ENCODE results near the gene APOBR. TPM values are rescaled to one million over a fixed set of nuclear protein-coding genes. Genes with fewer than 3 reads are reported as not detected.
A peak's percentile ranks its signal among the peaks of the same experiment; 100 is the strongest.

Gene APOBR
- total and polyA plus RNA-seq, 2 of the 13 experiments (the other 11 are each of a cell fraction or from before 2014, with no cell fraction given): 0.03 TPM; not detected in 1

- CTCF ChIA-PET (ENCODE audit: low intra/inter-chr PET ratio, low total read pairs): interaction anchor here (2.1 kb wide), 1 partner anchor 57 kb away, joined by 12 read pairs; no protein-coding TSS in a partner anchor
- Histone ChIP-seq H3K4me1 (ENCODE audit: insufficient read depth, low read length) (peaks cover 20% of the 10 kb centered on the region; the same call in 1 of the 2 replicates), H3K4me3 (replicated peaks in 1 of 3; ENCODE audit: insufficient read depth in 1 of 3, low read depth in 2 of 3, low read length in 3 of 3) (peak within 1 kb of the TSS; percentile 89 to 98 (median 92)), H3K27ac (ENCODE audit: extremely low read length, insufficient read depth, low read length) (peak within 1 kb of the TSS; percentile 99), H4K20me1 (ENCODE audit: insufficient read depth, low read length) (no peaks in the 10 kb centered on the region), H3K9ac (ENCODE audit: insufficient read depth, low read depth, low read length) (peak within 1 kb of the TSS; percentile 94), H2AFZ (ENCODE audit: low read length) (peak within 1 kb of the TSS; percentile 99), H3K4me2 (ENCODE audit: low read depth, low read length) (peak within 1 kb of the TSS; percentile 93), H3K36me3 (replicated peaks in 1 of 2; ENCODE audit: control insufficient read depth in 1 of 2, insufficient read depth in 2 of 2, low read length in 2 of 2) (peaks cover 2 to 13% of the 10 kb centered on the region in 2 experiments; a peak in 4 of 5 replicates), H3K27me3 (ENCODE audit: control insufficient read depth in 1 of 2, insufficient read depth in 2 of 2, low read length in 2 of 2) (peaks cover 11 to 31% of the 10 kb centered on the region in 2 experiments; a peak in 4 of 5 replicates), H3K79me2 (ENCODE audit: insufficient read depth, low read length) (no peaks in the 10 kb centered on the region), H3K9me3 (ENCODE audit: low read length) (no peaks in the 10 kb centered on the region)
- intact Hi-C loops (cut with micrococcal nuclease; ENCODE audit: unreplicated experiment) (no loop called here), in situ Hi-C loops (cut with HindIII; ENCODE audit: extremely low pct_ligation_motif_present, low pct_unique_long_range_greater_than_20kb) (no loop called here)
- no TSS peak for BruUV-seq (replicated peaks)
- DNase-seq (ENCODE audit: low spot score) (peak; percentile 96), FAIRE-seq (peak; percentile 95), ATAC-seq (peak; percentile 93)
- POLR2A ChIA-PET: interaction anchor here (0.7 to 2.4 kb wide), 11 partner anchors 11 to 118 kb away, joined by 3 to 8 read pairs (median 4); partner anchors contain the start of genes NUPR1, SULT1A1 and SULT1A2
- 0% methylated on average over 13 of the region's 21 CpGs for WGBS (ENCODE audit: low lambda C conversion rate)
- peak; percentile 50 for TF ChIP-seq HNF1B (CRISPR knock-in tag; IDR thresholded peaks at IDR 0.05)
- no peak for TF ChIP-seq PBX2 (CRISPR knock-in tag; IDR thresholded peaks at IDR 0.05)
- TF ChIP-seq KLF16 (CRISPR knock-in tag; IDR thresholded peaks at IDR 0.05): 0 out of 4 replicates have a peak, but pooled peaks of 1 of the 2 experiments have one; percentile 34
- TF ChIP-seq ADNP (CRISPR knock-in tag; IDR thresholded peaks at IDR 0.05): no peak
- TF ChIP-seq FOSL1 (CRISPR knock-in tag; IDR thresholded peaks at IDR 0.05; ENCODE audit: borderline replicate concordance): no peak
- TF ChIP-seq MAF1 (CRISPR knock-in tag; IDR thresholded peaks at IDR 0.05; ENCODE audit: borderline replicate concordance): no peak
- 0 out of 2 replicates have a peak, but pooled peaks have one; percentile 25 for TF ChIP-seq ZNF616 (CRISPR knock-in tag; IDR thresholded peaks at IDR 0.05; ENCODE audit: low read depth)
- 0 out of 2 replicates have a peak, but pooled peaks have one; percentile 10 for TF ChIP-seq ZKSCAN8 (CRISPR knock-in tag; IDR thresholded peaks at IDR 0.05; ENCODE audit: borderline replicate concordance)
- TF ChIP-seq ZNF329 (CRISPR knock-in tag; IDR thresholded peaks at IDR 0.05; ENCODE audit: low read depth): no peak
- TF ChIP-seq FOXO1 (CRISPR knock-in tag; IDR thresholded peaks at IDR 0.05): peak; percentile 21; the same call in 1 of the 2 replicates
- 0 out of 2 replicates have a peak, but pooled peaks have one; percentile 63 for TF ChIP-seq HINFP (CRISPR knock-in tag; IDR thresholded peaks at IDR 0.05; ENCODE audit: low read depth)
- no peak for TF ChIP-seq ZNF749 (CRISPR knock-in tag; IDR thresholded peaks at IDR 0.05; ENCODE audit: borderline replicate concordance)
- TF ChIP-seq ZNF383 (CRISPR knock-in tag; IDR thresholded peaks at IDR 0.05; ENCODE audit: borderline replicate concordance): no peak
- TF ChIP-seq NFIB (CRISPR knock-in tag; IDR thresholded peaks at IDR 0.05; ENCODE audit: borderline replicate concordance): no peak
- no peak for TF ChIP-seq NFATC3 (CRISPR knock-in tag; IDR thresholded peaks at IDR 0.05)
- no peak for TF ChIP-seq ZBTB21 (CRISPR knock-in tag; IDR thresholded peaks at IDR 0.05)
- TF ChIP-seq CREB1 (IDR thresholded peaks at IDR 0.05): peak; percentile 76
- TF ChIP-seq CREB1 (CRISPR knock-in tag; IDR thresholded peaks at IDR 0.05): peak; percentile 86
- no peak for TF ChIP-seq U2AF1 (optimal IDR thresholded peaks at IDR 0.05; ENCODE audit: low read depth, low read length)
- no peak for TF ChIP-seq HBP1 (CRISPR knock-in tag; IDR thresholded peaks at IDR 0.05; ENCODE audit: low read depth)
Measured at GRCh38 chr16:28491970-28492474, 2.4 kb upstream of the APOBR start, which contains the start of gene CLN3. Gene CLN3 (minus strand): TSS chr16:28492074. CDS start chr16:28491759, 315 bp downstream.

Measured in HepG2 (cell line).